GM18502 (cell line): ENCODE data around the gene CTDSPL.

Experiments used
- ATAC-seq: cut with Tn5 transposase; IDR thresholded peaks from one replicate; pipeline ENCODE4 v1.9.1; 2021; ENCODE audit warnings: mild to moderate bottlenecking; ENCODE audit not compliant: unreplicated experiment, poor library complexity

The CTDSPL gene

DNA sequence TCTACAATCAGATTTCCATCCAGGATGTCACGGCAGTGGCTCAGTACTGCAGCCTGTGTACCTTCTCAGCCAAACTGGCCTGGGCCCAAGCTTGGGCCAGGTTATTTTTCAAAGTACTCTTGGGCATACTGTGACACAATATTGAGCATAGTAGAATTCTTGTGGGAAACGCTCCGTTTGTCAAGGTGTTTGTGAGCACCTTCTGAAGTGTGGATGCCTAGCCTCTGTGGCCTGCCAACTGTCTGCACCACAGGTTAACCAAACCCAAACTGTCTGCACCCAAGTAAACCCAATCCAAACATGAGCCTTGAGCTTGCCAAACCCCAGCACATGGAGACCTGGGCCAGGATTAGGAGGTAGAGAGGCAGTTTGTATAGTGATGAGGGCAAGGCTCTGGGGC, 25.4 kb downstream of the CTDSPL start:
- ATAC-seq: no peak

DNA sequence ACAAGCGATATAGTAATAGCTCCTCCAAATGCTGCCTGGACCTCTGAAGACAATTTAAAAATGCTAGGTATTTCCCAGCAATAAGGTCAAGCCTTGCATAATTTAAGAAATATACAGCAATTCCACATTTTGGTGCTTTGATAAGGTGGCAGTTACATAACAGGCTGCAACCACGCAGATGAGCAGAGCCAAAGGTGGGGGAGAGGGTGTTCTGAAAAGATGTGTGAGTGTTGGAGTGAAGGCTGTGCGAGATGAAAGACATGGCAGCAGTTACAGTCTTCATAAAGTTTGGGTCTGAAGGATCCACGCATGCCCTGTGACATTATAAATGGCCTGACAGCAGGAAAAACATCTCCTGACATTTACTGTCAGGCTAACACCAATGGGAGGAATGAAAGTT, 26.1 kb downstream of the CTDSPL start:
- ATAC-seq: no peak

DNA sequence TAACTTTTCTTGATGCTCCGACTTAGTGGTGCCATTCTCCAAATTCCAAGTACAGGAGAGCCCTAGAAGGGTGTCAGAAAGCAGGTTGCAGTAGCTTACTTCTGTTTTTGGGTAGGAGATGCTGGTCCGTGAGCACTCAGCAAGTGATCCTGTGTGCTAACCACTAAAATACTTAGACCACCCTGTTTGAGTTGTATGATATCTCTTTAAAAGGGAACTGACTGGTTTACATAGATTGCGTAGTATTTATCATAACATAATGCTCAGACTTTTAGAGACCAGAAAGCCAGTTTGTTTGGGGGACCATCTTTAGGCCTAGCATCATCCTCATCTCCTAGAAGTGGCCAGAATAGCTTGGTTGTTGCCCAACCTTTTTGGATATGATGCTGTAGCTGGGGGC, 26.7 kb downstream of the CTDSPL start:
- ATAC-seq: no peak

GRCh38 chr3:37890522-37890921, 28.8 kb downstream of the CTDSPL start:
- no peak for ATAC-seq

GRCh38 chr3:37891227-37891626, 29.5 kb downstream of the CTDSPL start:
- no peak for ATAC-seq

GRCh38 chr3:37892927-37893600, 31.4 kb downstream of the CTDSPL start:
- no peak for ATAC-seq

- ATAC-seq: no peak
Observed at GRCh38 chr3:37896827-37897226, 35.1 kb downstream of the CTDSPL start.

DNA sequence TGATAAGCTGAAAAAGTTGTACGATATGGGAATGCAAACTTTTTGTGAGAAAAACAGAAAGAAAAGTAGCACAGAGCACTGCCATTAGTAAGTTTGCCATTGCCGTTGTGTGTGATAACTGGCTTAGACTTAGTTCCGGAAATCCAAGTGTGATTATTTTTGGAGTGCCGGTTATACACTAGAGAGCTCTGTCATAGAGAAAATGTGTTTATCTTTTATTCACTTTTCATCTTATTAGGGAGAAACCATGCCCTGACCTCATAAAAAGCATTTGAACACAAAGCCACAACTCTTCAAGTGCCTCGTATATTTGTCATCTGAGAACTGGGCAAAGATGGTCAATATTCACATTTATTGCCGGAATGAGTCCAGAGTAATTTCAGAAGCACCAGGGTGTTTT, 36.1 kb downstream of the CTDSPL start:
- ATAC-seq: no peak

GRCh38 chr3:37898424-37898823, 36.7 kb downstream of the CTDSPL start:
- ATAC-seq: no peak

DNA sequence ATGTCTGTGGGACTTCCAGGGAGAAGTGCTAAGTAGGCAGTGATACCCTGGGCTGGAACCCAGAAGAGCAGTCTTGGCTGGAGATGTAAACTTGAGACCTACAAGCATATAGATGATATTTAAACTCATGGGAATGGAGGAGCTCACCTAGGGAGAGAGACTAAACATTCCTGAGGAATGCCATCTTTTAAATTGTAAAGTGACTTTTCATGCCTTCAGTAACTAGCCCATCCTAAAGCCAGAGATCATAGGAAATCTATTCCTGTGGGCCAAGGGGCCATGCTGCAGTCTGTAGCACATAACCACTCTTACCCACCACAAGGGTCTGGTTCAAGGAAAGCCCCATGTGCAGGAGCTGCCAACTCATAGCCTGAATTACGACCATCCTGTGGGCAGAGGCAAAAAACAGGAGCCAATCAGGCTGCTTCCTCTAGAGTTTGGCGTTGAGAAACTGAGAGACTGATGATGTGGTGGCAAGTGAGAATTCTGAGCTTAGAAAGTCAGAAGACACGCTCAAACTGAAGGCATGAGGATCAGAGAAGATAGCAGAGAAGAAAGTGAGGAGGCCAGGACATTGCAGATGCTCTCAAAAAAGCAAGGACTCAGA, 37.5 kb downstream of the CTDSPL start:
- ATAC-seq: peak; percentile 65

GRCh38 chr3:37899711-37900306, 38.1 kb downstream of the CTDSPL start:
- ATAC-seq: no peak

DNA sequence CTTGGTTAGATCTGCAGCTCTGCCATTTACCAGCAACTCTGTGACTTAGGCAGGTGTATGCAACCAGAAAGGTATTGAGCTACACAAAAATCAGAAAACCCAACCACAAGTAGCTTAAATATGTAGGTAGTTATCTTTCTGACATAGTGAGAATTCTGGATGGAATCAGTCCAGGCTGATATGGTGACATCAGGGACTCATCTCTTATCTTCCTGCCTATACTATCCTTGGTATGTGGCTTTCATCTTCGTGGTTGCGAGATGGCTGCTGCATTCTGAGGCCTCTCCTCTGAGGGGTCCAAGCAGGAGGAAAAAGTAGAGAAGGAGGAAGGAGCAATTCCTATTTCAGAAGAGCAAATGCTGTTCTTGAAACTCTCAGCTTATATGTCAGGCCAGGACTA, 40.0 kb downstream of the CTDSPL start:
- ATAC-seq: no peak

GRCh38 chr3:37902674-37903073, 41.0 kb downstream of the CTDSPL start:
- no peak for ATAC-seq

- ATAC-seq: no peak
Observed at GRCh38 chr3:37903320-37903719, 41.6 kb downstream of the CTDSPL start.

DNA sequence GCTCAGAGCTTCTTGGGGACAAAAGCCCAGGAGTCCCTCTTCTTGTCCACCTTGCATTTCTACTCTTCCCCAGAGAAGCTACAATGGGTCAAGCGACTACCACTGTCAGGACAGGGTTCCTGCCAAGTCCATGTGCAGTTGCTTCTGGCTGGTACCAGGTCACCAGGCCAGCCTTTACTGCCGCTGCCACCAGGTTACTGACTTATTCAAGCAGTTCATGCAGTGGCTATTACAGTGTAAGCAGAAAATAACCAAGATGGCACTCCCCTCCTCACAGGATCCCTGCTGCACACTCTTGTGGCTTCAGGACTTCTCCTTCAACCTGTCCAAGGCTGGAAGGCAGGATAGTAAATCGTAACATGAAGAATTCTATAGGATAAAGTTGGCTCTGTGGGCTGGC, 42.1 kb downstream of the CTDSPL start:
- ATAC-seq: no peak

DNA sequence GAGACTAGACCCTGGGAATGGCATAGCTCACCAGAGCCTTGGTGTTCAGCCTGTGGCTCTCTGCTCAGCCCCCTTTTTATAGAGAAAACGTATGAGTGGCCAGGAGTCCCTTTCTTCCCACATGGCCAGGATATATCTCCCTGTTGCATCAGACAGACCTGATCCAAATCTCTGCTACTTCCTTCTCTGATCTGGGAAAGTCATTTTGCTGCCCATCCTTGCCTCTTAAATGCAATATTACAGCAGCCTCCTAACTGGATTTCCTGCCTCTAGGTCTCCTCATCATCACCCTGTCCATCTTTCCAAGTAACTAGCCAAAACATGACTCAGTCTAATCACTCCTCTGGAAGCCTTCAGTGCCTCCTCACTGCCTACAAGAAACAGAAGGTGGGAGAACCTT, 42.9 kb downstream of the CTDSPL start:
- ATAC-seq: no peak

DNA sequence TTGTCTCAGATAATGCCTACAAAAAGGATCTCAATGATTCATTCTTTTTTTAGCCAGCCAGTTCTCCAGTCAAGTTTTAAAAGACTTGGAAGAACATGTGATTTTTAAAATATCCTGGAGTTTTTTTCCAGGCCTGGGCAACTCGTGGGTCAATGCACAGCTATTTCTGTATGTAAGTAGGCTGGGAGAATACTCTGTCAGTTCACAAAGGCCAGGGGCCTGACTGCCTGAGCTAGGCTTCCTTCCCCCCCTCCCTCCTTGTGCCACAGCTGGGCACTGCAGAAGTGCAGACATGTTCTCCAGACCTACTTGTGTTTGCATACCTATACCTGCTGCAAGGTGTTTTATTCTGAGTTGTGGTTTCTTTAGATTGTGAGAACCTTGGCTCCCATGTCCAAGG, 43.7 kb downstream of the CTDSPL start:
- no peak for ATAC-seq

GRCh38 chr3:37905987-37906674, 44.5 kb downstream of the CTDSPL start:
- ATAC-seq: no peak

DNA sequence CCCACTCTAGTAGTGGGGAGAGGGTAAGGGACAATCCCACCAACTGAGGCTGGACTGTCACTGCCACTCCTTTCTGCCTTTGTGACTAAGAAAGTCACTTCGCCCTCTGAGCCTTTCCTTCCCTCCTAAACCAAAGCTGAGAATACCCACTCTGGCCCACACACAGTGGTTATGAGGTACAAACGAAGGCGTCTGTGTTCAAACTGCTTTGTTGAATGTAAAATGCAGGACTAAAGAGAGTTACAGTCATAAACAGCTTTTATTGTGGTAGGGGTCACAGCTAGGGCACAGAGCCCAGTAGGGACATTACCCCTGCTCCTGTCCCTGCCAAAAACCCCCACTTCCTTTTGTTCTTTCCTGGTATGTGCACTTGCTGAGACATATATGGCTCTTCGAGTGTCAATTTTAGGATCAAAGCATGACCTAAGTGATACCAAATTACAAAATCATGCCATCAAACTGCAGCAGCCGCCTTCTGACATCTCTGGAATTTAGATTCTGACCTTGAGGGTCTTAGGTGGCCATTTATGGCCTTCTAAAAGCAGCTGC, 45.1 kb downstream of the CTDSPL start:
- ATAC-seq: no peak

GRCh38 chr3:37907371-37907770, 45.7 kb downstream of the CTDSPL start:
- ATAC-seq: no peak

- peak; percentile 97 for ATAC-seq
Observed at GRCh38 chr3:37907906-37908305, 46.2 kb downstream of the CTDSPL start.
